H1 (cell line): ENCODE data around the gene ZC3H7B.

ENCODE experiments used
- CTCF ChIP-seq, 3 experiments: IDR thresholded peaks; 1 replicate in 2 of 3; 2 replicates in 1 of 3; pipeline versions ENCODE4 v1.5.1 to v1.6.1; 2011; ENCODE audit warnings: low read length in 3 of 3, mild to moderate bottlenecking in 3 of 3, inconsistent platforms in 2 of 3, low read depth in 1 of 3, moderate library complexity in 1 of 3; ENCODE audit not compliant: insufficient read depth in 1 of 3; ENCODE audit errors: control extremely low read depth in 1 of 3
- JUND ChIP-seq: IDR thresholded peaks from 2 replicates; pipeline ENCODE4 v1.6.1; 2011; ENCODE audit warnings: mild to moderate bottlenecking, improper control_type of control experiment, low read length
- POLR2AphosphoS5 ChIP-seq: IDR thresholded peaks from 2 replicates; pipeline ENCODE4 v1.6.1; 2011; ENCODE audit warnings: low read depth, low read length
- POU5F1 ChIP-seq: IDR thresholded peaks from 2 replicates; pipeline ENCODE4 v1.6.1; 2011; ENCODE audit warnings: low read depth, mild to moderate bottlenecking, low read length, moderate library complexity
- SIN3A ChIP-seq, 2 experiments: IDR thresholded peaks in 1 of 2; conservative IDR thresholded peaks in 1 of 2; 2 replicates each; pipeline ENCODE4 v1.6.1; 2011 to 2012; ENCODE audit warnings: low read length in 2 of 2, improper control_type of control experiment in 1 of 2, low read depth in 1 of 2, mild to moderate bottlenecking in 1 of 2
- SRF ChIP-seq: IDR thresholded peaks from 2 replicates; pipeline ENCODE4 v1.6.1; 2011; ENCODE audit warnings: mild to moderate bottlenecking, low read depth, low read length, moderate library complexity
- USF2 ChIP-seq: IDR thresholded peaks from 2 replicates; pipeline ENCODE4 v1.6.1; 2011; ENCODE audit warnings: low read length, improper control_type of control experiment

DNA sequence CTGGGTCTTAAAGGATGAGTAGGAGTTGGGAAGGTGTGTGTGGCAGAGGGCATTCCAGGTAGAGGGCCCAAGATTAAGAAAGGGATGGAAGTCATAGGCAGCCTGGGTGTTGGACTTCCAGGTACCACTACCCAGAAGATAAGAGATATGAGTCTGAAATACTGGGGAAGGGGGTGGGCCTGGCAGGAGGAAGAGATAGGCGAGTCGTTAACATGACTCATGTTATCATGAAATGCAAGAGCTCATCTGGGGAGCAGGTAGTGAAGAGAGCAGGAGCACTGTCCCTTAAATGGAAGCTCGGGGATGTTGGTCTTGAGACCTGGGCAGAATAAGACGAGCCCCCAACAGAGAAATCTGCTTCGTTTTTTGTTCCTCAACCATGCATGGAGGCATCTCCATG, 10.2 kb downstream of the ZC3H7B start:
- TF ChIP-seq SIN3A (conservative IDR thresholded peaks at IDR 0.05 in 1 of 2, IDR thresholded peaks at IDR 0.05 in 1 of 2; ENCODE audit: low read depth in 1 of 2, low read length in 2 of 2) (no peak), SRF (no peak), POLR2AphosphoS5 (no peak), POU5F1 (no peak), USF2 (no peak), CTCF (IDR thresholded peaks at IDR 0.05; ENCODE audit: control extremely low read depth in 1 of 3, insufficient read depth in 1 of 3, low read depth in 1 of 3, low read length in 3 of 3) (no peak), JUND (no peak)
